ENCODE data around the gene ABLIM1.

DNA sequence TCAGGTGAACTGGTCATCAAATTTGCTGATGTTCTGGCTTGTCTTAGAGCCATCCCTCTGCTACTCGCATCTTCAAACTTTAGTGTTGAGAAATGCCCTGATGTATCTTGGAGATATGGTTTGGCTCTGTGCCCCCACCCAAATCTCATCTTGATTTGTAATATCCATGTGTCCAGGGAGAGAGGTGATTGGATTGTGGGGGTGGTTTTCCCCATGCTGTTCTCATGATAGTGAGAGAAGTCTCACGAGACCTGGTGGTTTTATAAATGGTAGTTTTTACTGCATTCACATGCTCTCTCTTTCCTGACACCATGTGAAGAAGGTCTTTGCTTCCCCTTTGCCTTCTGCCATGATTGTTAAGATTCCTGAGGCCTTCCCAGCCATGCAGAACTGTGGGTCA is 179.8 kb downstream of the ABLIM1 start:
- TF ChIP-seq, protein P1, sequence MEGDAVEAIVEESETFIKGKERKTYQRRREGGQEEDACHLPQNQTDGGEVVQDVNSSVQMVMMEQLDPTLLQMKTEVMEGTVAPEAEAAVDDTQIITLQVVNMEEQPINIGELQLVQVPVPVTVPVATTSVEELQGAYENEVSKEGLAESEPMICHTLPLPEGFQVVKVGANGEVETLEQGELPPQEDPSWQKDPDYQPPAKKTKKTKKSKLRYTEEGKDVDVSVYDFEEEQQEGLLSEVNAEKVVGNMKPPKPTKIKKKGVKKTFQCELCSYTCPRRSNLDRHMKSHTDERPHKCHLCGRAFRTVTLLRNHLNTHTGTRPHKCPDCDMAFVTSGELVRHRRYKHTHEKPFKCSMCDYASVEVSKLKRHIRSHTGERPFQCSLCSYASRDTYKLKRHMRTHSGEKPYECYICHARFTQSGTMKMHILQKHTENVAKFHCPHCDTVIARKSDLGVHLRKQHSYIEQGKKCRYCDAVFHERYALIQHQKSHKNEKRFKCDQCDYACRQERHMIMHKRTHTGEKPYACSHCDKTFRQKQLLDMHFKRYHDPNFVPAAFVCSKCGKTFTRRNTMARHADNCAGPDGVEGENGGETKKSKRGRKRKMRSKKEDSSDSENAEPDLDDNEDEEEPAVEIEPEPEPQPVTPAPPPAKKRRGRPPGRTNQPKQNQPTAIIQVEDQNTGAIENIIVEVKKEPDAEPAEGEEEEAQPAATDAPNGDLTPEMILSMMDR (conservative IDR thresholded peaks at IDR 0.05): no peak
- no peak for TF ChIP-seq ZFX (IDR thresholded peaks at IDR 0.05)

Data from C4-2B (cell line).